ENCODE data around the gene LYST.

Gene LYST

GRCh38 chr1:235652364-235652763 is 214.3 kb downstream of the LYST start:
- TF ChIP-seq CTCF (IDR thresholded peaks at IDR 0.05; ENCODE audit: low read depth, low read length, poor library complexity, severe bottlenecking) (no peak), EZH2phosphoT487 (IDR thresholded peaks at IDR 0.05; ENCODE audit: borderline replicate concordance, low read length) (no peak)
- Histone ChIP-seq H3K36me3 (ENCODE audit: control insufficient read depth, low read length) (no peaks in the 10 kb centered on the region), H3K4me1 (ENCODE audit: control insufficient read depth, low read length) (no peaks in the 10 kb centered on the region), H3K79me2 (ENCODE audit: control insufficient read depth, low read length) (no peaks in the 10 kb centered on the region), H3K9me2 (replicated peaks; ENCODE audit: control insufficient read depth, low read length) (no peaks in the 10 kb centered on the region), H4K20me1 (ENCODE audit: control insufficient read depth, insufficient read depth, low read depth, low read length) (no peaks in the 10 kb centered on the region), H3K4me3 (ENCODE audit: low read length) (no peak overlapping the region), H3K4me2 (ENCODE audit: low read length) (no peak overlapping the region), H3K27me3 (ENCODE audit: control insufficient read depth, low read length) (peaks cover 23% of the 10 kb centered on the region), H3F3A (ENCODE audit: control insufficient read depth, insufficient read depth) (no peaks in the 10 kb centered on the region), H3K9me3 (ENCODE audit: control insufficient read depth, insufficient read depth, low read length) (no peaks in the 10 kb centered on the region), H3K27ac (ENCODE audit: low read depth, low read length) (no peak overlapping the region)

- H3K9me2 ChIP-seq (replicated peaks; ENCODE audit: control insufficient read depth, low read length): no peaks in the 10 kb centered on the region
- no peaks in the 10 kb centered on the region for H3K9me3 ChIP-seq (ENCODE audit: control insufficient read depth, insufficient read depth, low read length)
- H3K36me3 ChIP-seq (ENCODE audit: control insufficient read depth, low read length): no peaks in the 10 kb centered on the region
- TF ChIP-seq CTCF (IDR thresholded peaks at IDR 0.05; ENCODE audit: low read depth, low read length, poor library complexity, severe bottlenecking) (no peak), EZH2phosphoT487 (IDR thresholded peaks at IDR 0.05; ENCODE audit: borderline replicate concordance, low read length) (no peak)
- no peak overlapping the region for H3K4me2 ChIP-seq (ENCODE audit: low read length)
- peaks cover 27% of the 10 kb centered on the region for H3K27me3 ChIP-seq (ENCODE audit: control insufficient read depth, low read length)
- H3K27ac ChIP-seq (ENCODE audit: low read depth, low read length): no peak overlapping the region
- H4K20me1 ChIP-seq (ENCODE audit: control insufficient read depth, insufficient read depth, low read depth, low read length): no peaks in the 10 kb centered on the region
- H3F3A ChIP-seq (ENCODE audit: control insufficient read depth, insufficient read depth): no peaks in the 10 kb centered on the region
- no peaks in the 10 kb centered on the region for H3K79me2 ChIP-seq (ENCODE audit: control insufficient read depth, low read length)
- no peaks in the 10 kb centered on the region for H3K4me1 ChIP-seq (ENCODE audit: control insufficient read depth, low read length)
- H3K4me3 ChIP-seq (ENCODE audit: low read length): no peak overlapping the region
Observed at GRCh38 chr1:235651170-235651806, 215.4 kb downstream of the LYST start.

- Histone ChIP-seq H3K9me2 (replicated peaks; ENCODE audit: control insufficient read depth, low read length) (no peaks in the 10 kb centered on the region), H3F3A (ENCODE audit: control insufficient read depth, insufficient read depth) (no peaks in the 10 kb centered on the region), H3K4me2 (ENCODE audit: low read length) (no peak overlapping the region), H3K27me3 (ENCODE audit: control insufficient read depth, low read length) (peaks cover 30% of the 10 kb centered on the region), H3K79me2 (ENCODE audit: control insufficient read depth, low read length) (no peaks in the 10 kb centered on the region), H3K9me3 (ENCODE audit: control insufficient read depth, insufficient read depth, low read length) (no peaks in the 10 kb centered on the region), H3K27ac (ENCODE audit: low read depth, low read length) (no peak overlapping the region), H3K36me3 (ENCODE audit: control insufficient read depth, low read length) (no peaks in the 10 kb centered on the region), H4K20me1 (ENCODE audit: control insufficient read depth, insufficient read depth, low read depth, low read length) (no peaks in the 10 kb centered on the region), H3K4me1 (ENCODE audit: control insufficient read depth, low read length) (no peaks in the 10 kb centered on the region), H3K4me3 (ENCODE audit: low read length) (no peak overlapping the region)
- TF ChIP-seq EZH2phosphoT487 (IDR thresholded peaks at IDR 0.05; ENCODE audit: borderline replicate concordance, low read length): no peak
Observed at GRCh38 chr1:235650341-235651169, 216.2 kb downstream of the LYST start.

All from DOHH2 (cell line).